HAP-1 (cell line): ENCODE results near the gene DSE.
A peak's percentile ranks its signal among the peaks of the same experiment; 100 is the strongest.
"Not testable (repeated sequence)": the region's sequence is repeated elsewhere in the genome, so short reads cannot be mapped to it uniquely, and the experiment has no call there.

Source experiments
- DNase-seq, 2 experiments: peaks; one replicate each; pipeline ENCODE4 v3.0.0-alpha.2; 2016 to 2020; ENCODE audit warnings: low spot score in 2 of 2
- H3K27me3 ChIP-seq: fragments of 250-450 bp; sonication (Bioruptor Pico); 2 replicates; pipeline ENCODE4 v1.5.1; 2020; ENCODE audit warnings: low read depth, mild to moderate bottlenecking, moderate library complexity
- H3K36me3 ChIP-seq: fragments of 250-450 bp; sonication (Bioruptor Pico); replicated peaks from 2 replicates; pipeline ENCODE4 v1.5.1; 2020; ENCODE audit warnings: mild to moderate bottlenecking
- H3K4me1 ChIP-seq: fragments of 250-450 bp; sonication (Bioruptor Pico); 2 replicates; pipeline ENCODE4 v1.5.1; 2020; ENCODE audit warnings: mild to moderate bottlenecking
- H3K4me3 ChIP-seq: fragments of 250-450 bp; sonication (Bioruptor Pico); 2 replicates; pipeline ENCODE4 v1.5.1; 2020; ENCODE audit warnings: mild to moderate bottlenecking, moderate library complexity
- H3K9me3 ChIP-seq: fragments of 250-450 bp; sonication (Bioruptor Pico); 2 replicates; pipeline ENCODE4 v1.5.1; 2020; ENCODE audit warnings: mild to moderate bottlenecking, moderate library complexity
- in situ Hi-C: fragments of 300-500 bp; cut with MboI; formaldehyde crosslinking; loops from 3 replicates; pipeline ENCODE4 v1.14.3; 2020; ENCODE audit warnings: low sequenced_read_pairs, inconsistent platforms, mixed read lengths

Gene DSE

DNA sequence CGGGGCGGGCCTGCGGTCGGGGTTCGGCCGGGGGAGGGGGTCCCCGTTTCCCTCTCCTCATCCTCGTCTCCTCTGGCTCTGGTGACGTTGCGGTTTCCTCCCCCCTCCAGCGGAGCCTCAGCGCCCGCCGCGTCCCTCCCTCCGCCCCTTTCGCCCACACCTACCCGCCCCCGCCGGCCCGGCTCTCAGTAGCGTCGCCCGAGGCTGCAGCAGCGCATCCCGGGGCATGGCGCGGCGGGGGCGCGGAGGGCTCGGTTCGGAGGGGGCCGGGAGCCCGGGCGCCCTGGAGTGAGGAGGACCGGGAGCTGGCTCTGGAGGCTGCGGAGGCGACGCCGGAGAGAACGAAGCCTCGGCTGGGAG, at the start of gene DSE:
Gene DSE (plus strand): TSS at position 188 of the 360 bp plus-strand sequence. CDS start 28,304 bp downstream, outside the sequence.
- H3K27me3 ChIP-seq, result no peaks in the 10 kb centered on the region; the same call in 1 of the 2 replicates
- peaks cover 3% of the 10 kb centered on the region; the same call in 1 of the 2 replicates for H3K4me1 ChIP-seq
- no peaks in the 10 kb centered on the region for H3K9me3 ChIP-seq
- peak; percentile 4 to 78 for DNase-seq
- no peaks in the 10 kb centered on the region for H3K36me3 ChIP-seq
- in situ Hi-C loops, result no loop called here
- peak within 1 kb of the TSS; percentile 47 for H3K4me3 ChIP-seq

DNA sequence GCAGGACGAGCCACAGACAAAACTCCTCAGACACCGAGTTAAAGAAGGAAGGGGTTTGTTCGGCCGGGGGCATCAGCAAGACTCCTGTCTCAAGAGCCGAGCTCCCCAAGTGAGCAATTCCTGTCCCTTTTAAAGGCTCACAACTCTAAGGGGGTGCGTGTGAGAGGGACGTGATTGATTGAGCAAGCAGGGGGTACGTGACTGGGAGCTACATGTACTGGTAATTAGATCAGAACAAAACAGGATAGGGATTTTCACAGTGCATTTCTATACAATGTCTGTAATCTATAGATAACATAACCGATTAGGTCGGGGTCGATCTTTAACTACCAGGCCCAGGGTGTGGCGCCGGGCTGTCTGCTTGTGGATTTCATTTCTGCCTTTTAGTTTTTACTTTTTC, 48.8 kb upstream of the DSE start:
- H3K4me1 ChIP-seq, in situ Hi-C loops, H3K27me3 ChIP-seq, H3K36me3 ChIP-seq, DNase-seq, H3K9me3 ChIP-seq, H3K4me3 ChIP-seq: not testable (repeated sequence)

DNA sequence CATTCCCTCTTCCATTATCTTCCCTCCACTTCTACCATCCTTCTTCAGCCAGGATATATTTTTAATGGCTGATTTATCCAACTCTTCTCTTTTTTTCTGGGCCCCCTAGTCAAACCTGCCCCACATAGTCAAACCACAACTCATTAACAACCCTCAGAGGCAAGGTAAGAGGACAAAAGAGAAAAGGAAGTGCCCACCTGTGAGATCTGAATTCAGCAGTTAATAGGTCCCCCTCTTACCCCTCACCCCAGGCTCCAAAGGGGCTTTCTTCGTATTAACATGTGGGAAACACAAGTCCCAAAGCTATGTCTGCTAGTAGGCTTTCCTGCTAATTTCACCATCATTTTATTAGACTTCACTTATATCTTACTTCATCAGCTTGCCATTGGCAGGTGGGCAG, 46.9 kb upstream of the DSE start:
- no peaks in the 10 kb centered on the region for H3K9me3 ChIP-seq
- no peaks in the 10 kb centered on the region for H3K36me3 ChIP-seq
- H3K27me3 ChIP-seq, result 0 out of 2 replicates have a peak, but pooled peaks cover 5% of the 10 kb centered on the region
- in situ Hi-C loops, result no loop called here
- H3K4me3 ChIP-seq, result no peak overlapping the region
- H3K4me1 ChIP-seq, result peaks cover 7% of the 10 kb centered on the region
- DNase-seq, result no peak

DNA sequence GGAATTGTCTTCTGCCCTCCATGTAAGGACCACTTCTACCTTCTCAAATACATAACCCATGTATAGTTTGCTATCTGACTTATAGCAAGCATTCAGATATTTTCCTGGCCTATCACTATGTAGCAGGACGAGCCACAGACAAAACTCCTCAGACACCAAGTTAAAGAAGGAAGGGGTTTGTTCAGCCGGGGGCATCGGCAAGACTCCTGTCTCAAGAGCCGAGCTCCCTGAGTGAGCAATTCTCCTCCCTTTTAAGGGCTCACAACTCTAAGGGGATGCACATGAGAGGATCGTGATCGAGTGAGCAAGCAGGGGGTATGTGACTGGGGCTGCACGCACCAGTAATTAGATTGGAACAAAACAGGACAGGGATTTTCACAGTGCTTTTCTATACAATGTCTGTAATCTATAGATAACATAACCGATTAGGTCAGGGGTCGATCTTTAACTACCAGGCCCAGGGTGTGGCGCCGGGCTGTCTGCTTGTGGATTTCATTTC, 45.1 kb upstream of the DSE start:
- H3K4me3 ChIP-seq, H3K4me1 ChIP-seq, in situ Hi-C loops, H3K27me3 ChIP-seq, H3K36me3 ChIP-seq, DNase-seq, H3K9me3 ChIP-seq: not testable (repeated sequence)

DNA sequence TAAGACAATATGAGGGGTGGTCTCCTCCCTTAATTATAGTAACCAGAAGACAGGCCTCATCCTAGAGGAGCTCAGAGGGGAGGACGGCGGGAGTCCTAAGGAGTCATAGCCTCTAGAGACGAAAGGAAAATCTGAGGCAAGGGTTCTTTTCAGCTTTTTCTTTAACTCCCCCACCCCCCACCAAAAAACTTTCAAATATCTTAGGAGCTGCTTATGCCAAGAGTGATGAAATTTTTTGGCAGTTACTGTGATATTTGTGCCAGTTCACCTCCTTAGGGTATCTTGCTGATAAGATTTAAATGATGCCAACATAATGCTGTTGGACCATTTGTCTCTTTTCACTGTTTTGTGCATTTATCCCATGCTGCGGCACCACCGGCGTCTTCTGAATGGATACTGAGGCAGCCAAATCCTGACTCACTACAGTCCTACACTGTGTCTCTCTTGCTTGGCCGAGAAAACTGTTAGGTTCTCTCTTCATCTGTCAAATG, 44.5 kb upstream of the DSE start:
- Histone ChIP-seq H3K4me3 (no peak overlapping the region), H3K9me3 (no peaks in the 10 kb centered on the region), H3K4me1 (peaks cover 7% of the 10 kb centered on the region), H3K27me3 (no peaks in the 10 kb centered on the region), H3K36me3 (no peaks in the 10 kb centered on the region)
- DNase-seq, result no peak
- in situ Hi-C loops, result no loop called here

DNA sequence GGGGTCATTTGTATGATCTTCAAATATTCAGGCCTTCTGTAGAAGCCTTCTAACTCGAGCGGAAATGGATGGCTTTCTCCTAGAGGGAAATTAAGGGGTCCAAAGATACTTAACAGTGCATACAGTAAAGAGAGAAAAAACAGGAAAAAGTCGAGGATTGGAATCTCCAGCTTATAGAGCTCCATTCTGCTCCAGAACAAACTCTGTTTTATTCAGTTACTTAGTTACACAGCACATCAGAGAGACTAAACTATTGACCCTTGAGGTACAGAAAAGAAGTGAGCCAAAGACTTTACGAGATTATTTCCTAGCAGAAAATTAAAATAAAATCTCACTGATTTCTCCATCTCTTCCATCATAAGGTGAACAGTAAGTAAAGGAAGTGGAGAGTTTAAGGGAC, 43.8 kb upstream of the DSE start:
- Histone ChIP-seq H3K4me1 (peaks cover 7% of the 10 kb centered on the region), H3K27me3 (no peaks in the 10 kb centered on the region), H3K4me3 (no peak overlapping the region), H3K36me3 (no peaks in the 10 kb centered on the region), H3K9me3 (no peaks in the 10 kb centered on the region)
- DNase-seq, result no peak
- in situ Hi-C loops, result no loop called here

DNA sequence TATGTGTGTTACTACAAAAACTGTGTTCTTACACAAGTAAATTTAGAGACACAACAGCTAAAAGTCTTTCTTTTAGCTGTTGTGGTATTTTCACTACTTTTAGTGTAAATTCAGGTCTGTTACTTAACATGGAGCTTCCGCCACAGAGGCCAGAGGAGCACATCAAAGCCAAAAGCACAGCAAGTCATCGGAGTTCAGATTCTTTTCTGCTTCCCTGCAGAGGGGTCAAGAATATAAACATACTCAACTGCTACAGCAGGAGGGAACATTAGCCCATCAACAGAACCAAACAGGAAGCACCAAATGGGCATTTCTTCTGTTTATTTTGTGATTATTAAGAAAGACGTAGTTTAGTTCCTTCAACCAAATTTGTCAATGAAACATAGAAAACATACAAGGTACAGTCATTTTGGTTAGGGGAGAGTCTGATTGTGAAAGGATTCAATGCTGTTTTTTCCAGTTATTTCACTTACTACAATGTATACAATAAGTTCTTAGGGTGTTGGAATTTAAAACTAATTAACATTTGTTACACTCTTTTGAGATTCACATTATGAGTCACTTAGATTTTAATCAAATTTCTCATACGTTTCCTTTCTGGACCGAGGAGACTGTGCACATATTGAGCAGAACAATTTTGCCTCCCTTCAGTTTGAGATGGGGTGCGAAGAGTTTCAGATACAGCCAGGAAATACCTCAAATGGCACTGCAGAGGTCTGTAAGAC, 42.8 kb upstream of the DSE start:
- no peaks in the 10 kb centered on the region for H3K36me3 ChIP-seq
- no peaks in the 10 kb centered on the region for H3K9me3 ChIP-seq
- peaks cover 7% of the 10 kb centered on the region for H3K4me1 ChIP-seq
- DNase-seq, result peak in 1 of 2 experiments; percentile 32
- in situ Hi-C loops, result no loop called here
- no peak overlapping the region for H3K4me3 ChIP-seq
- no peaks in the 10 kb centered on the region for H3K27me3 ChIP-seq

DNA sequence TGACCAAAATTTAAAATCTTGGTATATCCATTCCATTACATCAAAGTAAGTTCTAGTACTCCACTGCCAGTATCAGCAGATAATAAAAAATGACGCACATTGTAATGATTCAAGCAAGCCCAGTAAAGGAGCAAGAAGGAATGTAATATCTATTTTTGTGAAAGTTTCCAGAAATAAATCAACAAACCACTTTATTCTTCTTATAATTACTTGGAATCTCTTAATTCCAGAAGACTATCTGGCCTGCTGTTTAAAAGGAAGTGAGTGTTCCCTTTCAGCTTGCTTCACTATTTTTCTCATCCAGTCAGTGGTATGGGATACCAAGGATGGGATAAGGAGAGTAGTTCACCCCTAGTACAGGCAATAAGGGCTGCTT, 42.2 kb upstream of the DSE start:
- H3K4me1 ChIP-seq, result peaks cover 7% of the 10 kb centered on the region
- DNase-seq, result no peak
- H3K27me3 ChIP-seq, result no peaks in the 10 kb centered on the region
- no peak overlapping the region for H3K4me3 ChIP-seq
- no peaks in the 10 kb centered on the region for H3K9me3 ChIP-seq
- in situ Hi-C loops, result no loop called here
- H3K36me3 ChIP-seq, result no peaks in the 10 kb centered on the region

DNA sequence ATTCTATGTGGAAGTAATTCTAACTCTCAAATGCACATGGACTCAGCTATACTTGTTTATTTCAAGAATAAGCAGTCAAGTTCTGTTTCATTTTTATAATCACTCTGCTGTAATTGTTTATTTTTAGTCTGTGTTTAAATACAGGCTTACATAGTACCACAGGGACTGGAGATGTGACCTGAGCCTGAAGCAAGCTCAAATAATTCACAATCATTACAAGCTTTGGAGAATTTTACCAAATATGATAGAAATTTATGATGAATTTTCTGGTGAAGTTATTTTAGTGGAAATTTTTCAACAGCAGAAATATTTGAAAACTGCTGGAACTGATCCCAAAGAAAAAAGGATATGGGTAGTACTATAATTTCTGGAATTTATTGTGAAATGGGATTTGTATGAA, 41.6 kb upstream of the DSE start:
- H3K4me3 ChIP-seq, result no peak overlapping the region
- no peak for DNase-seq
- H3K9me3 ChIP-seq, result no peaks in the 10 kb centered on the region
- no peaks in the 10 kb centered on the region for H3K27me3 ChIP-seq
- peaks cover 7% of the 10 kb centered on the region for H3K4me1 ChIP-seq
- in situ Hi-C loops, result no loop called here
- no peaks in the 10 kb centered on the region for H3K36me3 ChIP-seq

DNA sequence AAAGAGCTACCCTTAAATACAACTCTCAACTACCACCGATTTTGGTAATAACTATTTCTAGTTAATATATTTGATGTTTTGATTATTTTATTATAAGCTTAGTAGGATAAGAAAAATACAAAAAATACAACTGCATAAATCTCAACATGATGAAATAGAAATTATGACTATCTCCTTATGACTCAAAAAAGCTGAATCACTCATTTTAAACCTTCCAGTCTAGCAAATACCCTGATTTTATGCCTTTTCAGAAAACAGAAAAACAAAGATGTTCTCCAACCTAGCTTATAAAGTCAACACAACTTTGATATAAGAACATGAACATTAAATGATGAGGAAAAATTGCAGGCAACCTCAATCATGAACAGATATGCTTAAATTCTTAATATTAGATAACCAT, 40.2 kb upstream of the DSE start:
- Histone ChIP-seq H3K4me3 (no peak overlapping the region), H3K9me3 (0 out of 2 replicates have a peak, but pooled peaks cover 2% of the 10 kb centered on the region), H3K4me1 (peaks cover 7% of the 10 kb centered on the region), H3K36me3 (no peaks in the 10 kb centered on the region), H3K27me3 (no peaks in the 10 kb centered on the region)
- DNase-seq, result no peak
- in situ Hi-C loops, result no loop called here

DNA sequence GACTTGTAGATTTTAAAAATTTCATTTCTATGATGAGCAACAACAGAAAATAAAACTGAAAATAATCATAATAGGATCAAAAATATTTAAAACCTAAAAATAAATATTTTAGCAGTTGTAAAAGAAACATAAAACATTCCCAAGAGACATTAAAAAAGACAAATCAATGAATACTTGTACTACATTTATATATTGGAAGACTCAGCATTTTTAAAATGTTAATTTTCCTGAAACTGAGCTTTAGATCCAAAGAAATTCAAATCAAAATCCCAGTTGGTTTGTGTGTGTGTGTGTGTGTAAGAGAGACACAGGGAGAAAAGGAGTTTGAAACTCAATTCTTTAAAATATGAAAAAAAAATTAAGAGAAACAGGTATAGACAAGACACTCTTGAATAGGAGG, 38.7 kb upstream of the DSE start:
- Histone ChIP-seq H3K9me3 (0 out of 2 replicates have a peak, but pooled peaks cover 2% of the 10 kb centered on the region), H3K4me1 (peaks cover 7% of the 10 kb centered on the region), H3K27me3 (no peaks in the 10 kb centered on the region), H3K36me3 (no peaks in the 10 kb centered on the region), H3K4me3 (no peak overlapping the region)
- in situ Hi-C loops, result no loop called here
- no peak for DNase-seq

DNA sequence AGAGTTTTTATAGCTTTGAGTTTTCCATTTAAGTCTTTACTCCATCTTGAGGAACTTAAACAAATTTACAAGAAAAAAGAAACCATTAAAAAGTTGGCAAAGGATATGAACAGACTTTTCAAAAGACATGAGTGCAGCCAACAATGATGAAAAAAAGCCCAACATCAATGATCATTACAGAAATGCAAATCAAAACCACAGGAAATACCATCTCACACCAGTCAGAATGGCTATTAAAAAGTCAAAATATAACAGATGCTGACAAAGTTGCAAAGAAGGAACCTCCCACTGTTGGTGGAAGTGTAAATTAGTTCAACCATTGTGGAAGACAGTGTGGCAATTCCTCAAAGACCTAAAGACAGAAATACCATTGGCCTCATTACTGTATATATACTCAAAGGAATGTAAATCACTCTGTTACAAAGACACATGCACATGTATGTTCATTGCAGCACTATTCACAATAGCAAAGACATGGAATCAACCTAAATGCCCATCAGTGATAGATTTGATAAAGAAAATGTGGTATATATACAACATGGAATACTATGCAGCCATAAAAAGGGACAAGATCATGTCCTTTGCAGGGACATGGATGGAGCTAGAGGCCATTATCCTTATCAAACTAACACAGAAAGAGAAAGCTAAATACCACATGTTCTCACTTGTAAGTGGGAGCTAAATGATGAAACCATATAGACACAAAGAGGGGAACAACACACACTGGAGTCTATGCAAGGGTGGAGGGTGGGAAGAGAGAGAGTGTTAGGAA, 35.9 kb upstream of the DSE start:
- DNase-seq, H3K27me3 ChIP-seq, H3K4me1 ChIP-seq, H3K4me3 ChIP-seq, in situ Hi-C loops, H3K9me3 ChIP-seq, H3K36me3 ChIP-seq: not testable (repeated sequence)

DNA sequence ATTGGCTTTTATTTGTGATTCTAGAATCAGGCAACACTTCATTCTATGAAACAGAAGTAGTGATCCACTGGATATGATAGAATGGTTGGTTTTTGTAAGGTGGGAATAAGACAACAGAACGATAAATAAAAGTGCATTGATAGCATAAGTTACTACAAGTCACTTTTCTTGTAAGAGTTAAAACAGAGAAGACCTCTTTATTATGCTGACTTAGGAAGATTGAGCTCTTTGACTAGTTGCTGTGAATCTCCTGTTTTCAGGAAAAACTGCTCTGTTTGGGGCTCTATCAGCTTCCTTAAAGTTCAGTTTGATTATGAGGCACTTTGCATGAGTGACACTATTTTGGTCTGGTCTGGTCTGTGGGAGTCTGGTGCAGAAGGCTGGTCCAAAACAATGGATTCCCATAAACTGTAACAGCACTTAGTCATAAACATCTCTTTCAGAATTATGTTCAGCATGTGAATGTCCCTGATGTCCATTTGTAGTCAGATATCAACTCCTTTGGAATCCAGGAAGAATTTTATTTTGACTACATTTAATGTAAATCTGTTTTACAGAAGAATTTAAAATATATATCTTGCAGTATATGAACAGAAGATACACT, 35.0 kb upstream of the DSE start:
- in situ Hi-C loops, result no loop called here
- 0 out of 2 replicates have a peak, but pooled peaks cover 2% of the 10 kb centered on the region for H3K9me3 ChIP-seq
- H3K36me3 ChIP-seq, result no peaks in the 10 kb centered on the region
- no peaks in the 10 kb centered on the region for H3K4me1 ChIP-seq
- peaks cover 3% of the 10 kb centered on the region; the same call in 1 of the 2 replicates for H3K27me3 ChIP-seq
- H3K4me3 ChIP-seq, result no peak overlapping the region
- no peak for DNase-seq

DNA sequence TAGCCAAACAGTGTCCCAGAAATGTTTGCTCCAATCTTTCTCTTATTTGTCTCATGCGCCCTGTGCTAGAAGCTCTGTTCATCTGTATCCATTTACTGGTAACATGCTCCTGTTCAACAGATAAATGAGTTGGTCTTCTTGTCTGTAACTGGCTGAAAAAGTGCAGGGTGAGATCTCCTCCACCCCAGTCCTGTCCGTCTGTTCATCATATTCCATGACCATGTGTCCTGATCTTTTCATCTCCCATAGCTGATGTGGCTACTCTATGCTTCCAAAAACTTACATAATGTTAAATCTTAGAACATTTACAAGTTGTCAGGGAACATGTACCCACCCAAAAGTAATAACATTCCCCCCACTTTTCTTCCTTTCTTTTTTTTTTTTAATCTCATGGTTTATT, 31.8 kb upstream of the DSE start:
- in situ Hi-C loops, result no loop called here
- no peak for DNase-seq
- H3K36me3 ChIP-seq, result no peaks in the 10 kb centered on the region
- H3K9me3 ChIP-seq, result 0 out of 2 replicates have a peak, but pooled peaks cover 2% of the 10 kb centered on the region
- H3K4me3 ChIP-seq, result no peak overlapping the region
- no peaks in the 10 kb centered on the region for H3K4me1 ChIP-seq
- H3K27me3 ChIP-seq, result peaks cover 3% of the 10 kb centered on the region; the same call in 1 of the 2 replicates
